Esophagus muscularis mucosa (tissue), 3 donors: ENCODE measurements around the gene RXRA.
A peak's percentile ranks its signal among the peaks of the same experiment; 100 is the strongest.

ENCODE experiments used
- CTCF ChIP-seq, 3 experiments: fragments of 200-600 bp in 2 of 3; fragments of 450-650 bp in 1 of 3; sonication (generic) in 2 of 3; IDR thresholded peaks; one replicate each; pipeline ENCODE4 v1.5.1; 2017 to 2019; ENCODE audit warnings: antibody characterized with exemption in 3 of 3, mild to moderate bottlenecking in 2 of 3, moderate library complexity in 1 of 3
- EP300 ChIP-seq: sonication (generic); formaldehyde crosslinking; IDR thresholded peaks from one replicate; pipeline ENCODE4 v1.6.1; 2017; ENCODE audit warnings: antibody characterized with exemption

- TF ChIP-seq CTCF (IDR thresholded peaks at IDR 0.05) (peak in 1 of 3 experiments; percentile 23), EP300 (no peak)
Measured at GRCh38 chr9:134381671-134382516, 55.6 kb downstream of the RXRA start.
